Measurements from ENCODE around the gene MCM3. TPM values are rescaled to one million over a fixed set of nuclear protein-coding genes. Genes with fewer than 3 reads are reported as not detected.
A peak's percentile ranks its signal among the peaks of the same experiment; 100 is the strongest.

MCM3 gene
- total RNA-seq, 1 experiment from 2014 or later = 276 TPM

DNA sequence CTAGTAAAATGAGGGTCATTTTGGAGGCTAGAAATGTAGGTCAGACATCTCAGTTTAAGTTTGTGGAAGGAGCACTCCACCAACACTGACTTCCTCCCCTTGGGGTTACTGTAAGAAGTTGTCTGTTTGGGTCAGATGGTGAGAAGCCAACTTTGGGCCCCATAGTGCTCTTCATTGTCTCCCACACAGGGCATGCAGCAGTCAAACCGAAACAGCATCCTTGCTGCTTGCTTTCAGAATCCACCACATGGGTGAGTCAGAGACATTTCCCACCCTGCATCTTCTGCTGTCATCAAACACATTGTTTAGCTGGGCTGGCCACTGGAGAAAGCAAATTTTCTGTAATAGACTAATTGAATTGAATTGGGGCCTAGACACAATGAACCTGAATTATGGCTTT is 57.0 kb downstream of the MCM3 start (continued):
- TF ChIP-seq MYBL2 (CRISPR knock-in tag; IDR thresholded peaks at IDR 0.05) = no peak

DNA sequence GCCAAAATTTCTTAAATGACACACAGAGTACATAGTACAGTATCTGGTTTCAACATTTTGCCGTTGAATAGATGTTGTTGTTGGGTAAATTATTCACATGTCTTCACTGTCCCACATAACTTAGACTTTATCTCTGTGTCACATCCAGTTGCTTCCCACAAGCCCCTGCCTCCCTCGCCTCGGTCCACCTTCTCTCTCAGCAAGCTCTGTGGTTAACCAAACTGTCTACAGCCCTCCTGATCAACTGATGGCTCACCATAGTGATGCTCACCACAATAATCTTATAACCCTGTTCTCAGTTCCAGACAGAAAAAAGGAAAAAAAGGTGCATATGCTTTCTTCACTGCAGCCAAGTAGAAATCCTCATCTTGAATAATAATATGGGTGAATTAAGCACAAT is 63.2 kb downstream of the MCM3 start:
- no peaks in the 10 kb centered on the region for H3K36me3 Mint-ChIP-seq
- CTCF ChIA-PET = no interaction called here
- no peak for ATAC-seq
- no peaks in the 10 kb centered on the region for H3K4me1 Mint-ChIP-seq
- H3K4me3 Mint-ChIP-seq = no peak overlapping the region
- TF ChIP-seq CBFB (CRISPR knock-in tag; IDR thresholded peaks at IDR 0.05; ENCODE audit: low read depth) (no peak), ZNF671 (CRISPR knock-in tag; IDR thresholded peaks at IDR 0.05) (no peak), TEAD1 (CRISPR knock-in tag; IDR thresholded peaks at IDR 0.05) (no peak), NR2C2 (CRISPR knock-in tag; IDR thresholded peaks at IDR 0.05) (no peak), TP53 (CRISPR knock-in tag; IDR thresholded peaks at IDR 0.05) (no peak)
- TF ChIP-seq, protein P1, sequence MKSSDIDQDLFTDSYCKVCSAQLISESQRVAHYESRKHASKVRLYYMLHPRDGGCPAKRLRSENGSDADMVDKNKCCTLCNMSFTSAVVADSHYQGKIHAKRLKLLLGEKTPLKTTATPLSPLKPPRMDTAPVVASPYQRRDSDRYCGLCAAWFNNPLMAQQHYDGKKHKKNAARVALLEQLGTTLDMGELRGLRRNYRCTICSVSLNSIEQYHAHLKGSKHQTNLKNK (CRISPR knock-in tag; IDR thresholded peaks at IDR 0.05) = no peak
- TF ChIP-seq, protein P2, sequence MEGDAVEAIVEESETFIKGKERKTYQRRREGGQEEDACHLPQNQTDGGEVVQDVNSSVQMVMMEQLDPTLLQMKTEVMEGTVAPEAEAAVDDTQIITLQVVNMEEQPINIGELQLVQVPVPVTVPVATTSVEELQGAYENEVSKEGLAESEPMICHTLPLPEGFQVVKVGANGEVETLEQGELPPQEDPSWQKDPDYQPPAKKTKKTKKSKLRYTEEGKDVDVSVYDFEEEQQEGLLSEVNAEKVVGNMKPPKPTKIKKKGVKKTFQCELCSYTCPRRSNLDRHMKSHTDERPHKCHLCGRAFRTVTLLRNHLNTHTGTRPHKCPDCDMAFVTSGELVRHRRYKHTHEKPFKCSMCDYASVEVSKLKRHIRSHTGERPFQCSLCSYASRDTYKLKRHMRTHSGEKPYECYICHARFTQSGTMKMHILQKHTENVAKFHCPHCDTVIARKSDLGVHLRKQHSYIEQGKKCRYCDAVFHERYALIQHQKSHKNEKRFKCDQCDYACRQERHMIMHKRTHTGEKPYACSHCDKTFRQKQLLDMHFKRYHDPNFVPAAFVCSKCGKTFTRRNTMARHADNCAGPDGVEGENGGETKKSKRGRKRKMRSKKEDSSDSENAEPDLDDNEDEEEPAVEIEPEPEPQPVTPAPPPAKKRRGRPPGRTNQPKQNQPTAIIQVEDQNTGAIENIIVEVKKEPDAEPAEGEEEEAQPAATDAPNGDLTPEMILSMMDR (IDR thresholded peaks at IDR 0.05) = no peak
- TF ChIP-seq, protein P3, sequence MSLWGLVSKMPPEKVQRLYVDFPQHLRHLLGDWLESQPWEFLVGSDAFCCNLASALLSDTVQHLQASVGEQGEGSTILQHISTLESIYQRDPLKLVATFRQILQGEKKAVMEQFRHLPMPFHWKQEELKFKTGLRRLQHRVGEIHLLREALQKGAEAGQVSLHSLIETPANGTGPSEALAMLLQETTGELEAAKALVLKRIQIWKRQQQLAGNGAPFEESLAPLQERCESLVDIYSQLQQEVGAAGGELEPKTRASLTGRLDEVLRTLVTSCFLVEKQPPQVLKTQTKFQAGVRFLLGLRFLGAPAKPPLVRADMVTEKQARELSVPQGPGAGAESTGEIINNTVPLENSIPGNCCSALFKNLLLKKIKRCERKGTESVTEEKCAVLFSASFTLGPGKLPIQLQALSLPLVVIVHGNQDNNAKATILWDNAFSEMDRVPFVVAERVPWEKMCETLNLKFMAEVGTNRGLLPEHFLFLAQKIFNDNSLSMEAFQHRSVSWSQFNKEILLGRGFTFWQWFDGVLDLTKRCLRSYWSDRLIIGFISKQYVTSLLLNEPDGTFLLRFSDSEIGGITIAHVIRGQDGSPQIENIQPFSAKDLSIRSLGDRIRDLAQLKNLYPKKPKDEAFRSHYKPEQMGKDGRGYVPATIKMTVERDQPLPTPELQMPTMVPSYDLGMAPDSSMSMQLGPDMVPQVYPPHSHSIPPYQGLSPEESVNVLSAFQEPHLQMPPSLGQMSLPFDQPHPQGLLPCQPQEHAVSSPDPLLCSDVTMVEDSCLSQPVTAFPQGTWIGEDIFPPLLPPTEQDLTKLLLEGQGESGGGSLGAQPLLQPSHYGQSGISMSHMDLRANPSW (CRISPR knock-in tag; conservative IDR thresholded peaks at IDR 0.05; ENCODE audit: low read depth) = no peak
- DNase-seq (ENCODE audit: low spot score) = no peak
- H3K27me3 Mint-ChIP-seq (ENCODE audit: low read depth) = no peaks in the 10 kb centered on the region
- no peaks in the 10 kb centered on the region for H3K9me3 Mint-ChIP-seq
- POLR2A ChIA-PET = no interaction called here
- H3K27ac Mint-ChIP-seq = peak overlapping the region; percentile 11; the same call in 1 of the 2 replicates

DNA sequence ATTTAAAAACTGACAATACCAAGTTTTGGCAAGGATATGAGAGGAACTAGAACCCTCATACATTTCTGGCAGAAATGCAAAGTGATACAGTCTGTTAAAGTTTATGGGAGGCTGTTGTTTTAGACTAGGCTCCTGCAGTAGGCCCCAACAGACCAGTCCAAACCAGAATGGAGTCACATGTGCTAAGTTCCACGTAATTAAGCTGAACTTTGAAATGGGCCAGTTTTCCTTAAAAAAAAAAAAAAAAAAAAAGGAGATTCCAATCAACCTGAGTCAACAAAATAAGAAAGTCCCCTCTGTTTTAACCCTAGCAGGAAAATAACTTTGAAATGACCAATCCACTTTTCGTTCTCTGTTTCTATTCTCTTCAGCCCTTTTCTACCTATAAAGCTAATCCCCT is 66.8 kb downstream of the MCM3 start:
- no peak overlapping the region for H3K4me3 Mint-ChIP-seq
- ATAC-seq (no peak), DNase-seq (ENCODE audit: low spot score) (no peak)
- no peak overlapping the region for H3K27ac Mint-ChIP-seq
- no peaks in the 10 kb centered on the region for H3K36me3 Mint-ChIP-seq
- H3K27me3 Mint-ChIP-seq (ENCODE audit: low read depth) = no peaks in the 10 kb centered on the region
- peaks cover 1% of the 10 kb centered on the region; the same call in 1 of the 2 replicates for H3K4me1 Mint-ChIP-seq
- H3K9me3 Mint-ChIP-seq = no peaks in the 10 kb centered on the region
- ChIA-PET CTCF (no interaction called here), POLR2A (no interaction called here)
- no peak for TF ChIP-seq NFATC4 (CRISPR knock-in tag; IDR thresholded peaks at IDR 0.05)
- no peak for TF ChIP-seq CREM (CRISPR knock-in tag; IDR thresholded peaks at IDR 0.05)
- TF ChIP-seq, protein P4, sequence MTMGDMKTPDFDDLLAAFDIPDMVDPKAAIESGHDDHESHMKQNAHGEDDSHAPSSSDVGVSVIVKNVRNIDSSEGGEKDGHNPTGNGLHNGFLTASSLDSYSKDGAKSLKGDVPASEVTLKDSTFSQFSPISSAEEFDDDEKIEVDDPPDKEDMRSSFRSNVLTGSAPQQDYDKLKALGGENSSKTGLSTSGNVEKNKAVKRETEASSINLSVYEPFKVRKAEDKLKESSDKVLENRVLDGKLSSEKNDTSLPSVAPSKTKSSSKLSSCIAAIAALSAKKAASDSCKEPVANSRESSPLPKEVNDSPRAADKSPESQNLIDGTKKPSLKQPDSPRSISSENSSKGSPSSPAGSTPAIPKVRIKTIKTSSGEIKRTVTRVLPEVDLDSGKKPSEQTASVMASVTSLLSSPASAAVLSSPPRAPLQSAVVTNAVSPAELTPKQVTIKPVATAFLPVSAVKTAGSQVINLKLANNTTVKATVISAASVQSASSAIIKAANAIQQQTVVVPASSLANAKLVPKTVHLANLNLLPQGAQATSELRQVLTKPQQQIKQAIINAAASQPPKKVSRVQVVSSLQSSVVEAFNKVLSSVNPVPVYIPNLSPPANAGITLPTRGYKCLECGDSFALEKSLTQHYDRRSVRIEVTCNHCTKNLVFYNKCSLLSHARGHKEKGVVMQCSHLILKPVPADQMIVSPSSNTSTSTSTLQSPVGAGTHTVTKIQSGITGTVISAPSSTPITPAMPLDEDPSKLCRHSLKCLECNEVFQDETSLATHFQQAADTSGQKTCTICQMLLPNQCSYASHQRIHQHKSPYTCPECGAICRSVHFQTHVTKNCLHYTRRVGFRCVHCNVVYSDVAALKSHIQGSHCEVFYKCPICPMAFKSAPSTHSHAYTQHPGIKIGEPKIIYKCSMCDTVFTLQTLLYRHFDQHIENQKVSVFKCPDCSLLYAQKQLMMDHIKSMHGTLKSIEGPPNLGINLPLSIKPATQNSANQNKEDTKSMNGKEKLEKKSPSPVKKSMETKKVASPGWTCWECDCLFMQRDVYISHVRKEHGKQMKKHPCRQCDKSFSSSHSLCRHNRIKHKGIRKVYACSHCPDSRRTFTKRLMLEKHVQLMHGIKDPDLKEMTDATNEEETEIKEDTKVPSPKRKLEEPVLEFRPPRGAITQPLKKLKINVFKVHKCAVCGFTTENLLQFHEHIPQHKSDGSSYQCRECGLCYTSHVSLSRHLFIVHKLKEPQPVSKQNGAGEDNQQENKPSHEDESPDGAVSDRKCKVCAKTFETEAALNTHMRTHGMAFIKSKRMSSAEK (CRISPR knock-in tag; IDR thresholded peaks at IDR 0.05; ENCODE audit: borderline replicate concordance) = no peak
- TF ChIP-seq PRRX2 (CRISPR knock-in tag; IDR thresholded peaks at IDR 0.05) = no peak
- TF ChIP-seq, protein P5, sequence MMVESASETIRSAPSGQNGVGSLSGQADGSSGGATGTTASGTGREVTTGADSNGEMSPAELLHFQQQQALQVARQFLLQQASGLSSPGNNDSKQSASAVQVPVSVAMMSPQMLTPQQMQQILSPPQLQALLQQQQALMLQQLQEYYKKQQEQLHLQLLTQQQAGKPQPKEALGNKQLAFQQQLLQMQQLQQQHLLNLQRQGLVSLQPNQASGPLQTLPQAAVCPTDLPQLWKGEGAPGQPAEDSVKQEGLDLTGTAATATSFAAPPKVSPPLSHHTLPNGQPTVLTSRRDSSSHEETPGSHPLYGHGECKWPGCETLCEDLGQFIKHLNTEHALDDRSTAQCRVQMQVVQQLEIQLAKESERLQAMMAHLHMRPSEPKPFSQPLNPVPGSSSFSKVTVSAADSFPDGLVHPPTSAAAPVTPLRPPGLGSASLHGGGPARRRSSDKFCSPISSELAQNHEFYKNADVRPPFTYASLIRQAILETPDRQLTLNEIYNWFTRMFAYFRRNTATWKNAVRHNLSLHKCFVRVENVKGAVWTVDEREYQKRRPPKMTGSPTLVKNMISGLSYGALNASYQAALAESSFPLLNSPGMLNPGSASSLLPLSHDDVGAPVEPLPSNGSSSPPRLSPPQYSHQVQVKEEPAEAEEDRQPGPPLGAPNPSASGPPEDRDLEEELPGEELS (CRISPR knock-in tag; IDR thresholded peaks at IDR 0.05) = no peak
- TF ChIP-seq, protein P6, sequence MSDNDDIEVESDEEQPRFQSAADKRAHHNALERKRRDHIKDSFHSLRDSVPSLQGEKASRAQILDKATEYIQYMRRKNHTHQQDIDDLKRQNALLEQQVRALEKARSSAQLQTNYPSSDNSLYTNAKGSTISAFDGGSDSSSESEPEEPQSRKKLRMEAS (CRISPR knock-in tag; IDR thresholded peaks at IDR 0.05) = no peak
- TF ChIP-seq ZNF317 (CRISPR knock-in tag; IDR thresholded peaks at IDR 0.05; ENCODE audit: borderline replicate concordance, low read depth) = no peak
- TF ChIP-seq, protein P7, sequence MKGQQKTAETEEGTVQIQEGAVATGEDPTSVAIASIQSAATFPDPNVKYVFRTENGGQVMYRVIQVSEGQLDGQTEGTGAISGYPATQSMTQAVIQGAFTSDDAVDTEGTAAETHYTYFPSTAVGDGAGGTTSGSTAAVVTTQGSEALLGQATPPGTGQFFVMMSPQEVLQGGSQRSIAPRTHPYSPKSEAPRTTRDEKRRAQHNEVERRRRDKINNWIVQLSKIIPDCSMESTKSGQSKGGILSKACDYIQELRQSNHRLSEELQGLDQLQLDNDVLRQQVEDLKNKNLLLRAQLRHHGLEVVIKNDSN (CRISPR knock-in tag; IDR thresholded peaks at IDR 0.05) = no peak
- no peak for TF ChIP-seq TEAD4 (CRISPR knock-in tag; IDR thresholded peaks at IDR 0.05)
- no peak for TF ChIP-seq HMGA2 (CRISPR knock-in tag; IDR thresholded peaks at IDR 0.05)
- no peak for TF ChIP-seq ZNF416 (CRISPR knock-in tag; IDR thresholded peaks at IDR 0.05)
- no peak for TF ChIP-seq JUN (CRISPR knock-in tag; IDR thresholded peaks at IDR 0.05)
- no peak for TF ChIP-seq RORB (CRISPR knock-in tag; IDR thresholded peaks at IDR 0.05)
- TF ChIP-seq ZNF423 (CRISPR knock-in tag; IDR thresholded peaks at IDR 0.05) = no peak
- no peak for TF ChIP-seq OVOL2 (CRISPR knock-in tag; IDR thresholded peaks at IDR 0.05; ENCODE audit: borderline replicate concordance)
- no peak for TF ChIP-seq NR3C1 (CRISPR knock-in tag; conservative IDR thresholded peaks at IDR 0.05; ENCODE audit: low read depth)

Measured in WTC11 (cell line).